B cell (primary cell): ENCODE data around the gene CLDN6. TPM values are rescaled to one million over a fixed set of nuclear protein-coding genes. Genes with fewer than 3 reads are reported as not detected.

ENCODE experiments used
- ATAC-seq: fragments of 200-7000 bp; cut with Tn5 transposase; one replicate; pipeline ENCODE4 v1.10.0; 2021; ENCODE audit warnings: low read depth, mild to moderate bottlenecking, moderate number of reproducible peaks, moderate library complexity
- CTCF ChIA-PET: fragments of 350-600 bp; sonication (Branson Sonifier 250); formaldehyde crosslinking; loops from one replicate; lab custom pipeline; 2021; ENCODE audit warnings: antibody characterized with exemption, inconsistent platforms; lab: Charles Lee
- POLR2A ChIA-PET: fragments of 350-600 bp; sonication (Branson Sonifier 250); formaldehyde crosslinking; loops from one replicate; lab custom pipeline; 2021; ENCODE audit warnings: antibody characterized with exemption; lab: Charles Lee
- DNase-seq: peaks from one replicate; pipeline ENCODE4 v3.0.0; 2013
- H2AFZ ChIP-seq: 2 replicates; pipeline ENCODE4 v1.6.1; 2012; ENCODE audit warnings: mild to moderate bottlenecking, low read depth, low read length; ENCODE audit not compliant: insufficient read depth, poor library complexity, severe bottlenecking
- H3K27ac ChIP-seq, 2 donors: 1 replicate in 1 of 2; 2 replicates in 1 of 2; pipeline ENCODE4 v1.5.1; 2012 to 2013; ENCODE audit warnings: low read length in 2 of 2, mild to moderate bottlenecking in 2 of 2, moderate library complexity in 1 of 2
- H3K27me3 ChIP-seq, 4 experiments: fragments of 200-600 bp in 1 of 4; sonication (generic) in 1 of 4; replicated peaks in 1 of 4; 1 replicate in 2 of 4; 2 replicates in 2 of 4; pipeline versions ENCODE4 v1.6.1 to v1.7.0; 2013 to 2016; ENCODE audit warnings: low read length in 3 of 4, mild to moderate bottlenecking in 2 of 4, mixed read lengths in 1 of 4, moderate library complexity in 1 of 4; ENCODE audit not compliant: insufficient read depth in 4 of 4, control insufficient read depth in 3 of 4; ENCODE audit errors: control extremely low read depth in 1 of 4
- H3K36me3 ChIP-seq, 2 experiments: replicated peaks in 1 of 2; 1 replicate in 1 of 2; 2 replicates in 1 of 2; pipeline versions ENCODE4 v1.6.1 to v1.7.1; 2013; ENCODE audit warnings: low read length in 1 of 2; ENCODE audit not compliant: insufficient read depth in 2 of 2, control insufficient read depth in 1 of 2; ENCODE audit errors: control extremely low read depth in 1 of 2, extremely low read depth in 1 of 2
- H3K4me1 ChIP-seq, 2 donors: fragments of 200-600 bp in 1 of 2; sonication (generic) in 1 of 2; 1 replicate in 1 of 2; 2 replicates in 1 of 2; pipeline versions ENCODE4 v1.5.1 to v1.6.1; 2013 to 2017; ENCODE audit warnings: low read length in 2 of 2; ENCODE audit not compliant: control insufficient read depth in 2 of 2, insufficient read depth in 2 of 2
- H3K4me2 ChIP-seq: replicated peaks from 2 replicates; pipeline ENCODE3; 2012; ENCODE audit warnings: mild to moderate bottlenecking, low read depth, low read length; ENCODE audit not compliant: poor library complexity, severe bottlenecking
- H3K4me3 ChIP-seq, 5 experiments: fragments of 200-600 bp in 1 of 5; sonication (generic) in 1 of 5; 1 replicate in 3 of 5; 2 replicates in 2 of 5; pipeline versions ENCODE4 v1.5.1 to v1.7.0; 2011 to 2016; ENCODE audit warnings: low read length in 4 of 5, mild to moderate bottlenecking in 4 of 5, low read depth in 2 of 5, control low read depth in 1 of 5, moderate library complexity in 1 of 5; ENCODE audit not compliant: insufficient read depth in 1 of 5; ENCODE audit errors: control extremely low read depth in 1 of 5, extremely low read depth in 1 of 5
- H3K79me2 ChIP-seq: fragments of 200-600 bp; sonication (generic); one replicate; pipeline ENCODE4 v1.6.0; 2016; ENCODE audit warnings: low read length; ENCODE audit not compliant: control insufficient read depth, insufficient read depth
- H3K9ac ChIP-seq: fragments of 200-600 bp; sonication (generic); 2 replicates; pipeline ENCODE4 v1.6.1; 2017; ENCODE audit warnings: mild to moderate bottlenecking, low read length, moderate library complexity
- H3K9me3 ChIP-seq, 3 donors: one replicate each; pipeline versions ENCODE4 v1.6.1 to v1.7.1; 2013; ENCODE audit warnings: low read length in 2 of 3; ENCODE audit not compliant: control insufficient read depth in 2 of 3, insufficient read depth in 1 of 3; ENCODE audit errors: control extremely low read depth in 1 of 3
- H4K20me1 ChIP-seq: 2 replicates; pipeline ENCODE4 v1.6.0; 2012; ENCODE audit warnings: mild to moderate bottlenecking, low read length; ENCODE audit not compliant: insufficient read depth, control insufficient read depth, poor library complexity, severe bottlenecking
- H3K27ac Mint-ChIP-seq: one replicate; pipeline ENCODE4 v1.8.0; 2021; ENCODE audit warnings: mixed read lengths
- H3K27me3 Mint-ChIP-seq: one replicate; pipeline ENCODE4 v1.8.0; 2021; ENCODE audit warnings: mixed read lengths
- H3K4me1 Mint-ChIP-seq: one replicate; pipeline ENCODE4 v1.8.0; 2021; ENCODE audit warnings: mixed read lengths
- H3K4me3 Mint-ChIP-seq: one replicate; pipeline ENCODE4 v1.8.0; 2021; ENCODE audit warnings: mixed read lengths
- H3K9me3 Mint-ChIP-seq: one replicate; pipeline ENCODE4 v1.8.0; 2022; ENCODE audit warnings: mixed read lengths; ENCODE audit not compliant: insufficient read depth
- EZH2 ChIP-seq: IDR thresholded peaks from 2 replicates; pipeline ENCODE4 v1.6.1; 2012; ENCODE audit warnings: borderline replicate concordance, low read depth, mild to moderate bottlenecking, moderate library complexity, low read length; ENCODE audit not compliant: insufficient read depth, poor library complexity, severe bottlenecking
- WGBS: methylation state at CpG from one replicate; pipeline ENCODE4 v1.1.5; 2013; ENCODE audit warnings: missing lambda C conversion rate; ENCODE audit not compliant: insufficient coverage; 5-methylcytosine and 5-hydroxymethylcytosine counted together
- intact Hi-C: fragments of 100-400 bp; cut with micrococcal nuclease; formaldehyde crosslinking; loops from one replicate; pipeline ENCODE4 v1.10.0; 2022
- polyA plus RNA-seq: library from polyadenylated mRNA; depleted of rRNA; stranded (reverse); fragments of >200 nt; gene quantifications from 2 replicates; pipeline ENCODE4 v1.2.3, GENCODE V29; 2012
- total RNA-seq, 2 donors: library from RNA; stranded (reverse); fragments of 120-200 nt in 1 of 2; gene quantifications; 1 replicate in 1 of 2; 2 replicates in 1 of 2; pipeline versions ENCODE4 v1.2.3 to v1.2.4, GENCODE V29; 2013 to 2022
- TF ChIP-seq, protein P1 (sequence below): fragments of 200-600 bp; IDR thresholded peaks from one replicate; pipeline ENCODE4 v1.8.0; 2022; ENCODE audit warnings: antibody characterized with exemption, mild to moderate bottlenecking

The CLDN6 gene
- total and polyA plus RNA-seq, 2 donors (not counting 1 experiment from before 2014, with no cell fraction given): not detected

DNA sequence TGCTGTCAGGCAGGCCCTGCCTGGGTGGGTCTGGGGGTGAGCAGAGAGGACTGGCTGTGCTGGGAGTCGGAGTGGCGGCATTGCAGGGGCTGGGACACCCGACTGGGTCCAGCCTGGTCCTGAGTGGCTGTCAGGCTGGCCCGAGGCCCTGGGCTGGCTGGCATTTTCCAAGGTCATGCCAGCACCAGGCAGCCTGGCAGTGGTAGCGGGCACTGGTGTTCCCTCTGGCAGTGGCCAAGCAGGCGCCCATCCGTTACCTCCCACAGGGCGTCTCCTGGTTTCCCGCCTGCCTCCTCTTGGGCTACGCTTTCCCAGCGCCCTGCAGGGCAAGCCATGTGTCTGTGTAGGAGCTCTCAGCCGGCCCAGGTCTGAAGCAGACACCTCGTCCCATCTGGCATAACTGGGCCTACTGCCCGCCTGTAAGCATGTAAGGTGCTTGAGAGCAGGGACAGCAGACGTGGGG lies 32.1 kb downstream of the CLDN6 start:
- Histone ChIP-seq H3K27ac (no peak overlapping the region), H4K20me1 (no peaks in the 10 kb centered on the region), H3K4me3 (no peak overlapping the region), H3K4me2 (no peak overlapping the region), H3K27me3 (peaks cover 0 to 4% (median 0%) of the 10 kb centered on the region in 4 experiments), H3K79me2 (no peaks in the 10 kb centered on the region), H3K9me3 (no peaks in the 10 kb centered on the region), H3K4me1 (peaks cover 11 to 28% of the 10 kb centered on the region in 2 donors), H2AFZ (no peak overlapping the region), H3K9ac (no peak overlapping the region), H3K36me3 (no peaks in the 10 kb centered on the region)
- 93% methylated on average over 15 of the region's 15 CpGs for WGBS
- no peaks in the 10 kb centered on the region for H3K27me3 Mint-ChIP-seq
- ChIA-PET CTCF (interaction anchor here (1.6 kb wide), 1 partner anchor 16 kb away, joined by 4 read pairs; no protein-coding TSS in a partner anchor), POLR2A (no interaction called here)
- TF ChIP-seq, protein P1, sequence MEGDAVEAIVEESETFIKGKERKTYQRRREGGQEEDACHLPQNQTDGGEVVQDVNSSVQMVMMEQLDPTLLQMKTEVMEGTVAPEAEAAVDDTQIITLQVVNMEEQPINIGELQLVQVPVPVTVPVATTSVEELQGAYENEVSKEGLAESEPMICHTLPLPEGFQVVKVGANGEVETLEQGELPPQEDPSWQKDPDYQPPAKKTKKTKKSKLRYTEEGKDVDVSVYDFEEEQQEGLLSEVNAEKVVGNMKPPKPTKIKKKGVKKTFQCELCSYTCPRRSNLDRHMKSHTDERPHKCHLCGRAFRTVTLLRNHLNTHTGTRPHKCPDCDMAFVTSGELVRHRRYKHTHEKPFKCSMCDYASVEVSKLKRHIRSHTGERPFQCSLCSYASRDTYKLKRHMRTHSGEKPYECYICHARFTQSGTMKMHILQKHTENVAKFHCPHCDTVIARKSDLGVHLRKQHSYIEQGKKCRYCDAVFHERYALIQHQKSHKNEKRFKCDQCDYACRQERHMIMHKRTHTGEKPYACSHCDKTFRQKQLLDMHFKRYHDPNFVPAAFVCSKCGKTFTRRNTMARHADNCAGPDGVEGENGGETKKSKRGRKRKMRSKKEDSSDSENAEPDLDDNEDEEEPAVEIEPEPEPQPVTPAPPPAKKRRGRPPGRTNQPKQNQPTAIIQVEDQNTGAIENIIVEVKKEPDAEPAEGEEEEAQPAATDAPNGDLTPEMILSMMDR: no peak
- no peak for ATAC-seq
- H3K27ac Mint-ChIP-seq: no peak overlapping the region
- H3K9me3 Mint-ChIP-seq: no peaks in the 10 kb centered on the region
- no peak for DNase-seq
- H3K4me3 Mint-ChIP-seq: no peak overlapping the region
- intact Hi-C loops: no loop called here
- H3K4me1 Mint-ChIP-seq: peaks cover 14% of the 10 kb centered on the region

DNA sequence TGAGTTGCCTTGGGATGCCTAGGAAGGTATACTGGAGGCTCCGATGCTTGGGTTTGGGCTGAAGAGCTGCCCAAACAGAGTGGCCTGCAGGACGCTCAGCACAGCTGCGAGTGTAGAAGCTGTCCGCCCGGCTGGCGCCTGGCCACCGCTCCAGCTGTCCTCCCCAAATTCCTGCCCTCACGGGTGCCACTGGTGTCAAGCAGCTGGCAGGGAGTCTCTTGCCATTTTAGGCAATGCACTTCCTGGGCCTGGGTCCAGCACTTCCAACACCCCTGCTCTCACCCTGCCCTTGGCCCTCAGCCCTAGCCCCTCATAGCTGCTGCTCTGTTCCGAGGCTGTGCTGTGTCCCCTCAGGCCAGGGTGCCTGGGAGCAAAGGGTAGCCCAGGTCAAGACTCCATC lies 32.5 kb downstream of the CLDN6 start:
- TF ChIP-seq, protein P1: no peak
- no peak for TF ChIP-seq EZH2
- no peak overlapping the region for H3K4me3 Mint-ChIP-seq
- intact Hi-C loops: no loop called here
- Histone ChIP-seq H3K27ac (no peak overlapping the region), H3K4me2 (no peak overlapping the region), H2AFZ (no peak overlapping the region), H3K9me3 (no peaks in the 10 kb centered on the region), H3K4me3 (no peak overlapping the region), H3K4me1 (peaks cover 13 to 31% of the 10 kb centered on the region in 2 donors), H3K36me3 (no peaks in the 10 kb centered on the region), H3K9ac (no peak overlapping the region), H4K20me1 (no peaks in the 10 kb centered on the region), H3K27me3 (peaks cover 0 to 4% (median 0%) of the 10 kb centered on the region in 4 experiments), H3K79me2 (no peaks in the 10 kb centered on the region)
- H3K27ac Mint-ChIP-seq: no peak overlapping the region
- H3K4me1 Mint-ChIP-seq: peaks cover 18% of the 10 kb centered on the region
- DNase-seq (no peak), ATAC-seq (no peak)
- 92% methylated on average over 9 of the region's 9 CpGs for WGBS
- POLR2A ChIA-PET: no interaction called here
- H3K27me3 Mint-ChIP-seq: no peaks in the 10 kb centered on the region
- CTCF ChIA-PET: interaction anchor here (1.6 kb wide), 1 partner anchor 17 kb away, joined by 4 read pairs; no protein-coding TSS in a partner anchor
- H3K9me3 Mint-ChIP-seq: no peaks in the 10 kb centered on the region
